HG03469 (cell line): Measurements from ENCODE around the gene MYOG.

Experiments used
- ATAC-seq: cut with Tn5 transposase; IDR thresholded peaks from one replicate; pipeline ENCODE4 v1.9.1; 2021; ENCODE audit warnings: mild to moderate bottlenecking, moderate library complexity, moderate number of reproducible peaks; ENCODE audit not compliant: unreplicated experiment

MYOG gene

DNA sequence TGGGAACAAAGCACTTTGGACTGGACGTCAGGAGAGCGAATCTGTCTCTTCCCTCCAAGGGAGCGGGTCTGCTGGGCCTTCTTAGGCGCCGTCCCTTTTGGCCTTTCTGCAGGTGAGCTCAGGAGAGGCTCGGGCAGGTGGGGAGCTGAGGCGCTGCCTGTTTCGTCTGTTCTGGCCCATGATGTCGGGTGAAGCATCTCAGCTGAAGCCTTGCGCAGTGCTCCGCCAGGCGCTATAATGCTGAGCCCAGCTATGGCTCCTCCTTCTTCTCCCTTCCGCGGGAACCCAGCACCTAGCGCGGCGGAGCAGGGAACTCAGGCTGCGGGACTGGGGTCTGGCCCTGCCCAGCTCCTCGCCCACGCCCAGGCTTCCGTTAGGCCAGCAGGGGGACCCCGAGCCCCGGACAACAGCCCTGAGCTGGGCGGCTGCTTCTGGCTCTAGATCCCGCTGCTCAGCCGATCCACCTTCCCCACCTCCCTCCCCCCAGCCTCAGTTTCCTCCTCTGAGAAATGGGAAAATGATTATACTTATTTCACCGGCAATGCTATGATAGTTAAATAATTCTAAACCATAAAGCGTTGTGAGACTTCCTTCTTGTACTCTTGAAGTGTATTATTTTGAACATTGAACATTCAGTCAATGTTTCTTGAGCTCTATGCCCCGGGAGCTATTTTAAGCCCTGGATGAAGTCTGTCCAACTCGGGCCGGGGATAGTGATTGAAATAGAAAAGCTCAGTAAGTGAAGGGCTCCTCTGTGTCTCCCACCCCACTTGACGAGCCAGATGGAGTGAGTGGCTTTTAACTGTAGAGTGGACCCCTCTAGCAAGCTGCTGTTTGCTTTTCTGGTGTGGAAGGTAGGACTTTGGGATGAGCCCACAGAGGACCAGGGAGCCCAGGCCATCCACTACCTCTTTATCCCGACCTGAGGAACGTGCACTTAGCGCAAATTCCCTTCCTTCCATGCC is 32.1 kb upstream of the MYOG start:
- ATAC-seq = no peak

DNA sequence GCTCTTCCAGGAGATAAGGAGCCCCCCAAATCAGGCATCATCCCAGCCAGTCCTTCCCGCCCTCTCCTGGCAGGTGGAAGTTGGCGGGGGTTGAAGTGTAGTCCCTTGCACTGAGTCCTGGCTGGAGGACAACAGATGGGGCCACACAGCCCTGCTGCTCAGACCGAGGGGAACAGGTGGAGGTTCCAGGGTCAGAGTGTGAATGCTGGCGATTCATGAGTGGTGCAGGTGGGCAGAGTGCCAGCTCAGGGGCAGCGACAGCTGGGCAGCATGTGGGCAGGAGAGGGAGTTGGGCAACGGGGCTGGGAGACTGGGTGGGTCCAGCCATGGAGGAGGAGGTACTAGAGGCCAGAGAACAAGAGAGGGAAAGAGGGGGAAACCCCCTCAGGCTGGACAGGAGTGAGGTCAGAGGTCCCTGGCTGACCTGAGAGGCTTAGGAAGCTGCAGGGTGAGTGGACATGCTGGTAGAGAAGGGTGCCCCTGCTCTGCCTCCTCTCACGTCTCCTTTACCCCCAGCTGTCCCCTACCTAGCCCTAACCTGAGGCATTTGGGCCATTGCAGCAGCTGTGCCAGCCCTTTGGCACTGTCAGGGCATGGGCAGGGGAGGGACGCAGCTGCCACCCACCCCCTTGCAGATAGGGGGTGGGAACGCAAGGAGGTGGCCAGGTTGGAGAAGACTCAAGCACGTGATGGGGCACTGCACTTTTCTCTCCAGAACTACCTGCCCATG is 30.4 kb upstream of the MYOG start:
- no peak for ATAC-seq

DNA sequence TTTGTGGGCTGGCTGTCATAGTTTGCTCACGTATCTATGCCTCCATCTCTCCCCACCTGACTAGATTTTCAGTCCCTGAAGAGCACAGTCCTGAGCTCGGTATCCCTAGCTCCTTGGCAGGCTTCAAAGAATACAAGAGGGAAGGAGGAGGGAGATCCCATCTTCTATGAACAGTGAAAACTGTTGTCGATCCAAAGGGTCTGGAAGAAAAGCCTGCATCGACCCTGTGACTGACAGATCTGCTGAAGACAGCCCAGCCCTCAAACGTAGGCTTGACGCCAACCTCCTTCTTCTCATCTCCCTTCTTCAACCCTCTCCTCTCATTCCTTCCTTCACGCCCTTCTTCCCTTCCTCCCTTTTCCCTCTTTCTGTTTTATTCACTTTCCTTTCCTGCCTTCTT is 28.4 kb upstream of the MYOG start:
- no peak for ATAC-seq

DNA sequence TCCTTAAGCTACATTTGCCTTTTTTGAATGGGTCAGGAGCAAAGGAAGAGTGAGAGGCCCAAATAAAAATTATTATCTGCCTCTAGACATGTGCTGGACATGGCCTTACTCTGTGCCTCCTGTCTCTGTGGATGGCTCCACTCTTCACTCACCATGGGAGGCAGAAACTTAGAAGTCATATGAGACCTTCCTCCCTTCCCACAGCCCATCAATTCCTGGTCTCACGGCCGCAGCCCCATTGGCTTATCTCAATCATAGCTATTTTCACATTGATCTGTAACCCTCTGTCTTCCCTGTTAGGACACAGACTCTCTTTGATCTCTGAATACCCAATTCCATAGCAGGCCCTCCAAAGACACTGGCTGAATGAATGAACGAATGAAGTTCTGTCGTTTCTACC is 27.5 kb upstream of the MYOG start:
- no peak for ATAC-seq

DNA sequence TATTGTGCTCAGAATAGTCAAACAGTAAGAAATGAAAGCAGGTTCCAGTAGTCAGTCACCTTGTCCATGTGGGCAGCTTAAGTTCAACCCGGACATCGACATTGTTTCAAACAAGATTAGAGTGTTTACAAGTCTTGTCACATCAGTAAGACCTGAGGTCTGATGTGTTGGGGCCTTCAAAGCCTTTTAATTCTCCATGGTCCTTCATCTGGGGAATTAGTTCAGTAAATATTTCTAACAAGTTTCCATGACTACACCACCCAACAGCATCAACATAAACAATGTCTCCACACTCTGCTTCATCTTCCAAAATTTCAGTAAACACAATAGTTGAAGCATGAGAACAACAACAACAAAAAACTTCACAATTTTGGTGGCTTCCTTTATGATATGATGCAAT is 26.7 kb upstream of the MYOG start:
- no peak for ATAC-seq

DNA sequence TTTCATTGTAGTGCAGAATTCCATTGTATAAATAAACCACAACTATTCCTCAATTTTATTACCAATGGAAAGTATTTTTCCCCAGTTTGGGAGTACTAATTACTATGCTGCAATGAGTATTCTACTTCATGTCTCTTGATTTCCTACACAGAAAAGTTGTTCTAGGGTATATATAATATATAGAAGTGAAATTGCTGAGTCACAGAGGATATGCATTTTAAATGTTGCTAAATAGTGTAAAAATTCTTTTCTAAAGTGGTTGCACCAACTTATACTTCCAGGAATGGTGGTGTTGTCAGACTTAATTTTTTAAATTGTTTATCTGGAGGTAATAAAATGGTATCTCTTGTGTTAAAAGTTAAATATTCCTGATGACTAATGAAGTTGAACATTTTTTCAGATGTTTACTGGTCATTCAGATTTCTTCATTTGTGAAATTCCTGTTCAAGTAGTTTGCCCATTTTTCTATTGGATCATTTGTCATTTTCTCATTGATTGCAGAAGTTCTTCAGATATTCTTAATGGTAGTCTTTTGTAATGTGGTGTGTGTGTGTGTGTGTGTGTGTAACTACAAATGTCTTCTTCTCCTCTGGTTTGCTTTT is 19.1 kb upstream of the MYOG start:
- no peak for ATAC-seq

DNA sequence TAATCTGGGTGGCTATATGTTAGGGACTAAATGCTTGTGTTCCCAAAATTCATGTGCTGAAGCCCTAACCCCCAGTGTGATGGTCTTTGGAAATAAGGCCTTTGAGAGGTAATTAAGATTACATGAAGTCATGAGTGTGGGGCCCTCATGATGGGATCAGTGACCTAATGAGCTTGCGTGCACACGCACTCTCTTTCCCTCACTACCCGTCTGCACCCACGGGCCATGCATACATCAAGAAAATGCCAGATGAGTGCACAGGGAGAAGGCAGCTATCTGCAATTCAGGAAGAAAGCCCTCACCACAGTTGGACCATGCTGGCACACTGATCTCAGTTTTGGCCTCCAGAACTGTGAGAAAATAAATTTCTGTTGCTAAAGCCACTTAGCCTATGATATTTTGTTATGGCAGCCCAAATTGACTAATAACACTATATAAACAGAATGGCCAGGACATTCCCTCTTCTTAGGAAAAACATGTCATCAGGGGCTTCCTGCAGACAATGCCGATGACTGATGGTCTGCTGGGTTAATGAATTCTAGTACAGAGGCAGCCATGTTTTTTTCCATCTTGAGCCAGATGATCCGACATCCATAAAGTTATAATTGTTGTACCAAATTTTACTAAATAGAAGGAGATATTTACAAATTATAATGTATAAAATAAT is 18.1 kb upstream of the MYOG start:
- no peak for ATAC-seq

DNA sequence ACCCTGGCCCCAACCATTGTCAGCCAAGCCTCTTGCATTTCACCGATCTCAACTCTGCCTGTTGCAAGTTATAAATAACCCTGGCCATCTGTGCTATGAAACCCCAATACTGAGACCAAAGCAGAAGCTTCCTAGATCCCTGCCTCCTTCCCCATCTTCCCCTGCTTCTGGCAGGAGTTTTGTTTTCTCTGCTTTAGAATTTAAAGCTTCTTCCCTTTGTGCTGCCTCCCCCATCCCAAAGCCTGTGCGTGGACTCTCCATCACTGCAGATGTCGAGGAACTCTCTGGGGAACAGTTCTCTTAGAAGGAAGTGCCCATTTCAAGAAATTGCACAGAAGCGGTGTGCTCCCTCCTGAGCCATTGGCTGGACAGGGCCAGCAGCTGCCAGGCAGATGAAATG is 17.4 kb upstream of the MYOG start:
- no peak for ATAC-seq

DNA sequence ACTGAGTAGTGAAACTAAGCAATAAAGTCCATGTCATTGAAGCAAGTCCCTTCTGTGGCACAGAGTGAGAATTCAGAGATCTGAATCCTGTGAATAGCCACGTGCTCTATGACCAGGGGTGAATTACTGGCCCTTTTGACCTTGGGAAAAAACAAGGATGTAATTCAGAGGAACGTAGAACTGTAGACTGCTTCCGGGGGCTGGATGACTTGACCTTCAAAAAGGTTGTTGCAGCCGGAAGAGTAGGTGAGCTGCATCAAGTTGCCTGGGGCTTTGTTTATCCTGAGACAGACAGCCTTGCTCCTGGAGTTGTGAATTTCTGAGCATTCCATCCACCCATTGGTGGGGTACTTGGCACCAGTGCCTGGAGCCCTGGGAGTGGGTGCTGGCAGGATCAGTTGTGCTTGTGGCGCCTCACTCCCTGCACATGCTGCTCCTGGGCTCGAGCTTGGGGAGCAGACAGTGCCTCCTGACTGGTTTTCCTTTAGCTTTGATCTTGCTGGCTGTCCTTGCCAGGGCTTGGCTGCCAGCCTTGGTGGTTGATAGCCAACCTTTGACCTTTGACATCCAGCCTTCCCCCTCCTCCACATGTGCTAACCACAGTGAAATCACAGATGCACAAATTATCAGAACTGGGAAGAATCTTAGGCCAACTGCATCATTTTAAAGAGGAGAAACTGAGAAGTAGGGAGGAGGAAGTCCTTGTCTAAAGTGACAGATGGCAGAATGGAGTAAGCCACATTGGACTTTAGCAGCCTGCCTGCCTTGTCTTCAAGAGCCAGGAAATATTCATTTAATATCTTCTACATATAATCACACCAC is 16.2 kb upstream of the MYOG start:
- ATAC-seq = no peak

DNA sequence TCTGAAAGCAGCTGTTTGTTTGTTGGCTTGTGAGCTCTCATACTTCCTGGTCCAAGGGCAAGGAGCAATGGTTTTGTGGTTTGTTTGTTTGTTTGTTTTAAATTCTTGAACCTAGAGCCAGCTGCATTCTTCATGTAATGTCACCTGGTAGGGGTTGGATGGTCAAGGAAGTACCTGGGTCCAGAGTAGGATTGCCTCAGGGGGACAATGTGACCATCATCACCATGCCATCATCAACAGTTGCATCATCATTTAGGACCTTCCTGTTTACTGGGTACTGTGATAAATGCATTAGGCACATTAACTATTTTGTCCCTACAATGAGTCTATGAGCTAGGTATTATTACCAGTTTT is 14.7 kb upstream of the MYOG start:
- ATAC-seq = no peak

DNA sequence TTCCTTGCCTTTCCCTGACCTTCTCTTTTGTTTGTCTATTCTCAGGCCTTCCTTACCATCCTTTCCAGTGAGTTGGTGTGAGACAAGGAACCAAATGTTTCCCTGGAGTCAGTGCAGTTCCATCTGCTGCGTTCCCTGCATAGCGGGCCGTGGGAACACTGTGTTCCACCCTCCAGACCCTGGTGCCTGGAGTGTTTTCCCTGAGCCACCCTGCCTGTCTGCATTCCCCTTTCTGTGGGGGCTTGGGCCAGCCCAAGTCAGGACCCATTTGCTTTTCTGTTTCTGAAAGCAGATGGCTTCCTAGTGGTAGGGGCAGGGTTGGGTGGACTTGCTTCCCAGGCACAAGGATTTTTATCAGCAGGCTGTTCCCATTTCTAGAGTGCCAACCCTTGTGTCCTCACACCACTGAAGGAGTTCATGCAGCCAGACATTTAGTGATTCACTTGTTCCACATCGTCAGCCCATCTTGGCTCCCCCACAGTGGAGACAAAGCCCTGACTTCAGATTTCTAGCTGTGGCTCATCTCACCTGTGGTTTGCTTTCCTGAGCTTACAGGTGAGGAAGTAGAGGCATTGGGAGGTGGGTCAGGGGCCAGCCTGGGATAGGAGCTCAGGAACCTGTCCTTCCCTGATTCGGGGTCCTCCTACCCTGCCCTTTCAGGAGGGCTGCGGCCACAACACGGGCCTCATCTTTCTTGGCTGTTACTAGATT is 14.1 kb upstream of the MYOG start:
- no peak for ATAC-seq

DNA sequence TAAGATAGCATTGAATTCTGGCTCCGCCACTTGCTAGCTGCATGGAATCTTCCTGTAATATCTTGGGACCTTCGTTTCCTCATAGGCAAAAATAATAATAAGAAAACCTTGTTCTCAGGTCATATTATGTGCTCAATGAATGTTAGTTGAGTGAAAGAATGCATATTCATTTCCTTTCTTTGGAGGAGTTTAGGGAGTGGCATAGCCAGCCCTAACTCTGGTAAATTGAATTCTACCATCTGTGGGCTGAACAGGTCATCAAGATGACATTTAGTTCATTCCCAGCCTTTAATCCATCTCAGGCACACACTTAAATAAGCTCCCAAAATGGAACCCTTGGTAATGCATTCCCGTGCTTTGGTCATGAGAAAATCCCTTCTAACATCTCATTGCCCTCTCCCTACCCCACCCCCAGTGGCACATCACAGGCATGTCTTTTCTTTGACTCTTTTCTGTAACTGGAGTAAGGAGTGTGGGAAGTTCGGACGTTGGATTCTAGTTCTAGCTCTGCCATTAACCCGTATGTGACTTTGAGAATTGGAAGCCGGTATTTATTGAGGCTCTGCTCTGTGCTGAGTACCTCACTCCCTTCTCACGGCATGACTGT is 13.2 kb upstream of the MYOG start:
- no peak for ATAC-seq

DNA sequence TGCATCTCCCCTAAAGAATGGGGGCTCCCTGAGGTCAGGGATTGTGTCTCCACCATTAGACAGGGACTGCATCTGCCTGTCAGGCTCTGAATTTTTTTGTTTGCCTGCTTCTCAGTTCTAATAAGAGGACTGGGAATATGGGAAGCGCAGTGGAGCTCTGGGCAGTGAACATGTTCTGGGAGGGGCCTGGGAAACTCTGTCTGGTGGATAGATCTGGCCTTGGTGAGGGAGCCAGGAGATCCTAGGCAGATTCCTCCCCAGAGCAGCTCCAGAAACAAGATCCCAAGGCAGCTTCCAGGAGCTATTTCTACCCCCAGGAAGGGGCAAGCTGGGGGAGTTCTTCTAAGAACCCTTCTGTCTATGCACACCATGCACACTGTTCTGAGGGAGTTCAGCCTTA is 12.6 kb upstream of the MYOG start:
- ATAC-seq = no peak

DNA sequence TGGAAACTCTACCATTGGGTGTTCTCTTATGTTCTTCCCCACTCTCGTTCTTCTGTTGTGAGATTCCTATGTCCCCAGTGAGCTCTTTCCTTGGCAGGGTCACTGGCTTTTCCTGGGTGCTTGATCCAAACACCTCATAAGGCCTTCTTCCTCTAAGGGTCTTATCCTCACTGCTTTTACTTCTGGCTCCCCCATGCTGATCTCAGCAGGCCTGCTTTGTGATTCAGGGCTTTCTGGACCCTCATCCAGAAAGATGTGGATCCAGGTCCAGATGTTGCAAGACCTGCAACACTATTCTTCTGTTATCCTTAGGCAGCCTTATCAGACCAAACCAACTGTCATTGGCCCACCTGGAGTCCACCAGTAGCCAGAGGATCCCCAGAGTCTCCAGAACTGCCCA is 11.2 kb upstream of the MYOG start:
- ATAC-seq = no peak

DNA sequence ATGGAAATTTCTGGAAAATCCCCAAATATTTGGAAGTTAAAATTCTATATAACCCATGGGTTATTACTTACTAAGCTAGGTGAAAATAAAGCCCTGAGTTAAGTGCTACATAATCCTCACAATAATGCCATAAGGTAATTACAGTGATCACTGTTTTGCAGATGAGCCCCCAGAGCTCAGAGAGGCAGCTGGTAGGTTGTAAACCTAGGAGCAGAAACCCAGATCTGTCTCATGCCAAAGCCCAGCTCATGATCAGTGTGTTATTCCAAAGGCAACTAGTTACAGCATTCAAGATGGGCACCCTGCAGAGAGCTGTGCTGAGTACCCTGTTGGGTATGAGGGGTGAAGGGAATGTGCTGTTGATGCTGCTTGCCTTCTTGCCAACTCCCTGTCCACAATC is 10.8 kb upstream of the MYOG start:
- no peak for ATAC-seq

DNA sequence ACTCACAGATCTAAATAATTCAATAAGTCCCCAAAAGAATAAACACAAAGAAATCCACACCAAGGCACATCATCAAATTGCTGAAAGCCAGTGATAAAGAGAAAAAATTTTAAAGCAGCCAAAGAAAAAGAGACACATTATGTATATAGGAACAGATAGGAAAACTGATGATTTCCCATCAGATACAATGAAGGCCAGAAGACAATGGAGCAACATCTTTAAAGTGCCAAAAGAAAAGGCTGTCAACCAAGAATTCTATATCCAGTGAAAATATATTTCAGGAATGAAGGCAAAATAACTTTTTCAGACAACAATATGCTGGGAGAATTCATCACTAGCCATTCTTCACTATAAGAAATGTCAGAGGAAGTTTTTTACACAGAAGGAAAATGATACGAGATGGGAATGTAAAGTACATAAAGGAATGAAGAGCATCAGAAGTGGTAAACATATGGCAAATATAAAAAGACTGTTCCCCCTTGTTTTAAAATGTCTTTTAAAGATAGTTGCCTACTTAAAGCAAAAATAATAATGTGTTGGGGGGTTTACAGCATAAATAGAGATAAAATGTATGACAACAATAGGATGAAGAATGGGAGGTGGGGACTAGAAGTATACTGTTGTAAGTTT is 9.4 kb upstream of the MYOG start:
- no peak for ATAC-seq

DNA sequence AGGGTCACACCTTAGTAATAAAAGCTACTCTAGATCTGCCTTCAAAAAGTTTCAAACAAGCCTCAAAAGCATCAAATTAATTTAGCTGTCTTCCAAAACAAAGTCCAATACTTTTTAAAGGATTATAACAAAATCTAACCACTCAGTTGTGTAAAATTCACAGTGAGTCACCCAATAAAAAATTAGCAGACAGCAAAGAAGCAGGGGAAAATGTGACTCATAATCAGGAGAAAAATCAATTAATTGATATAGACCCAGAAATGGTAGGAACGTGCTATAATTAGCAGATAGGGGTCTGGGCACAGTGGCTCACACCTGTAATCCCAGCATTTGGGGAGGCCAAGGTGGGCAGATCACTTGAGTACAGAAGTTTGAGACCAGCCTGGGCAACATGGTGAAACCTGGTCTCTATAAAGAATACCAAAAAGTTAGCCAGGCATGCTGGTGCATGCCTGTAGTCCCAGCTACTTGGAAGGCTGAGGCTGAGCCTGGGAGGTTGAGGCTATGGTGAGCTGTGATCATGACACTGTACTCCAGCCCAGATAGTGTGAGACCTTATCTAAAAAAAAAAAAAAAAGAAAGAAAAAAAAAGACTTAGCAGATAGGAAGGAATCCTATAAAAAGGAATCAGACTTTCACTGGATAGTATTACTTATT is 8.1 kb upstream of the MYOG start:
- no peak for ATAC-seq

DNA sequence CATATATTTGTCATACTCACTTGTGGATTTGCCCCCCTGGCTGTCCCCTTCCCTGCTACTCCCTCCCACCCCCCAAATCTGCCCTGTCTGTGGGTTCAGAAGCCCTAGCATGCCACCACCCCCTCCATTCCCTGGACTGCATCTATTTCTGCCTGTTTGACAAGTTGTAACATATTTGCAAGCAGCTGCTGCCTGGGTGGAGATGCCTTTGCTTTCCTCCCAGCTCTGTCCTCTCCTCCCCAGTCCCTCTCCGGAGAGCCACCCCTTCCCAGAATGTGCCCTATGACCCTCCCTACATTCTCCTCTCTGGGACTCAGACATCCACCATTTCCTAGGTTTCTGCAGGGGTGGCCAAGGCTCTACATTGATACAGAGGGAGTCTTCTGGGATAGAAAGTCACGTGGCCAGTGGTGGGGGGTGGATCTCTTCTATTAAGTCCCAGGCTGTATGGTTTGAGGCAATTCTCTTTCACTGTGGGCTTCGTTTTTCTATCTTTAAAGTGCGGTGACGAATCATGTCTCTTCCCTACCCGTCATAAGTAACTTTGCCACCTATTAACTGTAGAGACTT is 6.0 kb upstream of the MYOG start:
- ATAC-seq = no peak
